H1 (cell line): Measurements from ENCODE around the gene DRC3. TPM values are rescaled to one million over a fixed set of nuclear protein-coding genes. Genes with fewer than 3 reads are reported as not detected.

Experiments used
- CTCF ChIA-PET: fragments of 300-600 bp; sonication (Branson Sonifier 250); formaldehyde crosslinking; loops from one replicate; lab custom pipeline; 2021; ENCODE audit not compliant: partially characterized antibody; lab: Charles Lee
- POLR2A ChIA-PET: fragments of 300-600 bp; sonication (Branson Sonifier 250); formaldehyde crosslinking; loops from one replicate; lab custom pipeline; 2021; ENCODE audit warnings: inconsistent platforms; ENCODE audit not compliant: partially characterized antibody; lab: Charles Lee
- DNase-seq, 2 experiments: peaks; one replicate each; pipeline versions ENCODE4 v3.0.0 to v3.0.0-alpha.2; 2010 to 2022; ENCODE audit warnings: low spot score in 2 of 2, low read depth in 1 of 2, mixed read lengths in 1 of 2
- FAIRE-seq: peaks from 2 replicates; lab custom pipeline; 2011; peaks lifted over from hg19 to GRCh38; lab: Jason Lieb, UNC
- H2AFZ ChIP-seq: 2 replicates; pipeline ENCODE4 v1.8.1; 2012; ENCODE audit warnings: low read length, inconsistent platforms
- H2AK5ac ChIP-seq: 2 replicates; pipeline ENCODE4 v1.6.1; 2013; ENCODE audit warnings: low read depth, low read length
- H2BK120ac ChIP-seq: replicated peaks from 2 replicates; pipeline ENCODE3; 2013; ENCODE audit warnings: low read depth, low read length, inconsistent platforms
- H2BK12ac ChIP-seq: 2 replicates; pipeline ENCODE4 v1.6.1; 2013; ENCODE audit warnings: low read depth, low read length
- H2BK15ac ChIP-seq: 2 replicates; pipeline ENCODE4 v1.6.1; 2013; ENCODE audit warnings: low read length
- H2BK20ac ChIP-seq: 2 replicates; pipeline ENCODE4 v1.6.1; 2013; ENCODE audit warnings: low read length
- H2BK5ac ChIP-seq: 2 replicates; pipeline ENCODE4 v1.6.1; 2013; ENCODE audit warnings: low read depth, low read length
- H3K14ac ChIP-seq: 2 replicates; pipeline ENCODE4 v1.6.1; 2013; ENCODE audit warnings: inconsistent platforms; ENCODE audit not compliant: insufficient read length
- H3K18ac ChIP-seq: 2 replicates; pipeline ENCODE4 v1.6.1; 2013; ENCODE audit warnings: low read length; ENCODE audit errors: extremely low read depth
- H3K23ac ChIP-seq: 2 replicates; pipeline ENCODE4 v1.6.1; 2013; ENCODE audit warnings: inconsistent platforms; ENCODE audit not compliant: insufficient read length
- H3K23me2 ChIP-seq: 2 replicates; pipeline ENCODE4 v1.6.1; 2013; ENCODE audit warnings: low read depth, low read length
- H3K27ac ChIP-seq: 2 replicates; pipeline ENCODE4 v1.6.1; 2011; ENCODE audit warnings: low read depth, low read length, inconsistent platforms
- H3K27me3 ChIP-seq, 4 experiments: replicated peaks in 1 of 4; 1 replicate in 1 of 4; 2 replicates in 3 of 4; pipeline versions ENCODE4 v1.6.1 to v1.8.1; 2011 to 2013; ENCODE audit warnings: low read length in 3 of 4, mild to moderate bottlenecking in 3 of 4, inconsistent platforms in 2 of 4, mixed read lengths in 2 of 4, moderate library complexity in 1 of 4; ENCODE audit not compliant: control insufficient read depth in 3 of 4, insufficient read depth in 3 of 4; ENCODE audit errors: extremely low read depth in 1 of 4
- H3K36me3 ChIP-seq, 4 experiments: 2 replicates each; pipeline versions ENCODE4 v1.6.1 to v1.8.1; 2011 to 2013; ENCODE audit warnings: mild to moderate bottlenecking in 4 of 4, low read length in 3 of 4, moderate library complexity in 2 of 4, control low read depth in 1 of 4, inconsistent platforms in 1 of 4; ENCODE audit not compliant: insufficient read depth in 4 of 4, control insufficient read depth in 2 of 4
- H3K4ac ChIP-seq: replicated peaks from 2 replicates; pipeline ENCODE3; 2013; ENCODE audit warnings: low read length, low read depth, mixed read lengths, inconsistent platforms; ENCODE audit not compliant: insufficient read length
- H3K4me1 ChIP-seq, 4 experiments: replicated peaks in 1 of 4; 1 replicate in 1 of 4; 2 replicates in 3 of 4; pipeline versions ENCODE4 v1.6.1 to v1.8.1; 2011 to 2013; ENCODE audit warnings: low read length in 3 of 4, inconsistent platforms in 2 of 4, mixed read lengths in 1 of 4; ENCODE audit not compliant: insufficient read depth in 4 of 4, control insufficient read depth in 3 of 4
- H3K4me2 ChIP-seq, 2 experiments: 2 replicates each; pipeline versions ENCODE4 v1.6.1 to v1.8.1; 2011 to 2013; ENCODE audit warnings: low read depth in 2 of 2, low read length in 2 of 2, control low read depth in 1 of 2, inconsistent platforms in 1 of 2, mild to moderate bottlenecking in 1 of 2; ENCODE audit not compliant: insufficient read depth in 1 of 2
- H3K4me3 ChIP-seq, 4 experiments: fragments of 200-600, 300-600 bp in 1 of 4; sonication (generic), shearing (Covaris generic), sonication (Bioruptor Twin) in 1 of 4; 2 replicates each; pipeline versions ENCODE4 v1.5.1 to v1.8.1; 2011 to 2016; ENCODE audit warnings: low read length in 4 of 4, low read depth in 3 of 4, control low read depth in 2 of 4, inconsistent platforms in 2 of 4, mild to moderate bottlenecking in 2 of 4, mixed read lengths in 1 of 4, moderate library complexity in 1 of 4; ENCODE audit not compliant: insufficient read depth in 2 of 4; ENCODE audit errors: extremely low read depth in 1 of 4
- H3K56ac ChIP-seq: replicated peaks from 2 replicates; pipeline ENCODE3; 2013; ENCODE audit warnings: low read depth, mild to moderate bottlenecking, mixed read lengths, low read length, inconsistent platforms; ENCODE audit not compliant: insufficient read length
- H3K79me1 ChIP-seq: 2 replicates; pipeline ENCODE4 v1.6.1; 2013; ENCODE audit warnings: low read depth, low read length, control low read depth
- H3K79me2 ChIP-seq, 2 experiments: 2 replicates each; pipeline versions ENCODE4 v1.6.1 to v1.8.1; 2012 to 2013; ENCODE audit warnings: low read length in 2 of 2, mild to moderate bottlenecking in 2 of 2, inconsistent platforms in 1 of 2; ENCODE audit not compliant: insufficient read depth in 2 of 2, control insufficient read depth in 1 of 2
- H3K9ac ChIP-seq, 4 experiments: replicated peaks in 1 of 4; 1 replicate in 1 of 4; 2 replicates in 3 of 4; pipeline versions ENCODE4 v1.6.1 to v1.8.1; 2011 to 2013; ENCODE audit warnings: low read depth in 3 of 4, low read length in 3 of 4, control low read depth in 2 of 4, mild to moderate bottlenecking in 2 of 4, moderate library complexity in 2 of 4, inconsistent platforms in 1 of 4; ENCODE audit errors: extremely low read depth in 1 of 4
- H3K9me3 ChIP-seq, 2 experiments: 2 replicates each; pipeline versions ENCODE4 v1.6.1 to v1.8.1; 2012 to 2013; ENCODE audit warnings: mild to moderate bottlenecking in 2 of 2, moderate library complexity in 2 of 2, control low read depth in 1 of 2, inconsistent platforms in 1 of 2, low read depth in 1 of 2, low read length in 1 of 2, mixed read lengths in 1 of 2; ENCODE audit not compliant: insufficient read depth in 2 of 2
- H4K20me1 ChIP-seq, 2 experiments: replicated peaks in 1 of 2; 2 replicates each; pipeline versions ENCODE3 to v1.8.1; 2011 to 2013; ENCODE audit warnings: inconsistent platforms in 2 of 2, low read length in 2 of 2, mild to moderate bottlenecking in 1 of 2; ENCODE audit not compliant: insufficient read depth in 2 of 2, control insufficient read depth in 1 of 2
- H4K5ac ChIP-seq: 2 replicates; pipeline ENCODE4 v1.6.1; 2013; ENCODE audit warnings: low read length, low read depth, mixed read lengths, inconsistent platforms; ENCODE audit not compliant: insufficient read length
- H4K8ac ChIP-seq: 2 replicates; pipeline ENCODE4 v1.8.0; 2013; ENCODE audit warnings: mild to moderate bottlenecking, moderate library complexity, low read length, inconsistent platforms; ENCODE audit not compliant: insufficient read depth; ENCODE audit errors: extremely low read depth
- H4K91ac ChIP-seq: replicated peaks from 2 replicates; pipeline ENCODE3; 2013; ENCODE audit warnings: low read length, mixed read lengths, inconsistent platforms; ENCODE audit not compliant: insufficient read length
- CTCF ChIP-seq, 3 experiments: IDR thresholded peaks; 1 replicate in 2 of 3; 2 replicates in 1 of 3; pipeline versions ENCODE4 v1.5.1 to v1.6.1; 2011; ENCODE audit warnings: low read length in 3 of 3, mild to moderate bottlenecking in 3 of 3, inconsistent platforms in 2 of 3, low read depth in 1 of 3, moderate library complexity in 1 of 3; ENCODE audit not compliant: insufficient read depth in 1 of 3; ENCODE audit errors: control extremely low read depth in 1 of 3
- EGR1 ChIP-seq: IDR thresholded peaks from 2 replicates; pipeline ENCODE4 v1.6.1; 2011; ENCODE audit warnings: low read depth, low read length, borderline replicate concordance
- GTF2F1 ChIP-seq: IDR thresholded peaks from 2 replicates; pipeline ENCODE4 v1.6.1; 2012; ENCODE audit warnings: low read depth, low read length, improper control_type of control experiment, borderline replicate concordance
- HDAC2 ChIP-seq, 2 experiments: fragments of 300-600 bp in 1 of 2; sonication (generic) in 1 of 2; IDR thresholded peaks; 2 replicates each; pipeline ENCODE4 v1.6.1; 2011 to 2012; ENCODE audit warnings: low read depth in 2 of 2, low read length in 2 of 2, mild to moderate bottlenecking in 2 of 2, moderate library complexity in 2 of 2, borderline replicate concordance in 1 of 2, inconsistent platforms in 1 of 2
- KDM4A ChIP-seq: IDR thresholded peaks from one replicate; pipeline ENCODE4 v1.7.1; 2012; ENCODE audit warnings: low read depth, mild to moderate bottlenecking, moderate library complexity, low read length, inconsistent platforms; ENCODE audit not compliant: severe bottlenecking
- NRF1 ChIP-seq: IDR thresholded peaks from 2 replicates; pipeline ENCODE4 v1.6.1; 2011; ENCODE audit warnings: mild to moderate bottlenecking, low read depth, low read length, improper control_type of control experiment
- PHF8 ChIP-seq: fragments of 200-600 bp; sonication (generic); conservative IDR thresholded peaks from 2 replicates; pipeline ENCODE4 v1.7.1; 2012; ENCODE audit warnings: low read depth, mild to moderate bottlenecking, inconsistent platforms, low read length, moderate library complexity
- POLR2A ChIP-seq, 2 experiments: IDR thresholded peaks; 1 replicate in 1 of 2; 2 replicates in 1 of 2; pipeline ENCODE4 v1.6.1; 2011; ENCODE audit warnings: low read depth in 2 of 2, low read length in 2 of 2, mild to moderate bottlenecking in 2 of 2; ENCODE audit errors: control extremely low read depth in 1 of 2
- POU5F1 ChIP-seq: IDR thresholded peaks from 2 replicates; pipeline ENCODE4 v1.6.1; 2011; ENCODE audit warnings: low read depth, mild to moderate bottlenecking, low read length, moderate library complexity
- RAD21 ChIP-seq, 2 experiments: IDR thresholded peaks in 1 of 2; conservative IDR thresholded peaks in 1 of 2; 2 replicates each; pipeline ENCODE4 v1.6.1; 2011; ENCODE audit warnings: low read depth in 2 of 2, low read length in 2 of 2, improper control_type of control experiment in 1 of 2, inconsistent platforms in 1 of 2, mild to moderate bottlenecking in 1 of 2, moderate library complexity in 1 of 2
- SP2 ChIP-seq: IDR thresholded peaks from 2 replicates; pipeline ENCODE4 v1.6.1; 2012; ENCODE audit warnings: mild to moderate bottlenecking, low read length, inconsistent platforms
- SRF ChIP-seq: IDR thresholded peaks from 2 replicates; pipeline ENCODE4 v1.6.1; 2011; ENCODE audit warnings: mild to moderate bottlenecking, low read depth, low read length, moderate library complexity
- TCF12 ChIP-seq: IDR thresholded peaks from 2 replicates; pipeline ENCODE4 v1.6.1; 2011; ENCODE audit warnings: low read depth, mild to moderate bottlenecking, low read length
- polyA plus RNA-seq, 7 experiments: library from polyadenylated mRNA; depleted of rRNA in 3 of 7; stranded (reverse) in 5 of 7; unstranded in 2 of 7; fragments of >200 nt in 5 of 7; fragments of 200-250 nt in 2 of 7; gene quantifications; 1 replicate in 5 of 7; 2 replicates in 1 of 7; 4 replicates in 1 of 7; pipeline versions ENCODE4 v1.2.1 to v1.2.3, GENCODE V29; 2011 to 2013; ENCODE audit warnings: missing spikeins in 2 of 7, mixed read lengths in 2 of 7
- total RNA-seq: library from RNA; stranded (reverse); fragmentation: NEBNext Ultra II Directional; extraction: Animal tissue kit (Norgen Biotek cat#: 25700); gene quantifications from 2 replicates; pipeline ENCODE4 v1.2.1, GENCODE V29; 2021

Gene DRC3
- total and polyA plus RNA-seq, 2 of the 8 experiments (the other 6 are each of a cell fraction or from before 2014, with no cell fraction given), result 0.59 TPM; not detected in 1

GRCh38 chr17:17933775-17934174 lies 38.9 kb upstream of the DRC3 start:
- ChIA-PET POLR2A (no interaction called here), CTCF (interaction anchor here (0.9 to 2.4 kb wide), 3 partner anchors 12 to 45 kb away, joined by 4 to 10 read pairs (median 9); no protein-coding TSS in a partner anchor)
- DNase-seq, result no peak
- H2AFZ ChIP-seq, result no peak overlapping the region
- no peak overlapping the region for H3K18ac ChIP-seq
- H3K4me3 ChIP-seq, result no peak overlapping the region
- no peak overlapping the region for H3K9ac ChIP-seq
- H4K20me1 ChIP-seq, result no peaks in the 10 kb centered on the region
- H3K23me2 ChIP-seq, result no peaks in the 10 kb centered on the region
- no peak overlapping the region for H2AK5ac ChIP-seq
- H4K8ac ChIP-seq, result no peak overlapping the region
- no peaks in the 10 kb centered on the region for H3K79me1 ChIP-seq
- H3K27ac ChIP-seq, result no peak overlapping the region
- H3K9me3 ChIP-seq, result no peaks in the 10 kb centered on the region
- peaks cover 0 to 3% (median 1%) of the 10 kb centered on the region in 4 experiments; a peak in 3 of 7 replicates for H3K4me1 ChIP-seq
- no peak overlapping the region for H4K5ac ChIP-seq
- no peak overlapping the region for H2BK5ac ChIP-seq
- H3K4me2 ChIP-seq, result no peak overlapping the region
- no peaks in the 10 kb centered on the region for H3K79me2 ChIP-seq
- H2BK12ac ChIP-seq, result no peak overlapping the region
- H3K27me3 ChIP-seq, result 0 out of 7 replicates have a peak, but pooled peaks cover 0 to 2% (median 0%) of the 10 kb centered on the region in 4 experiments
- H3K56ac ChIP-seq, result no peak overlapping the region
- H3K23ac ChIP-seq, result no peak overlapping the region
- FAIRE-seq, result no peak
- no peaks in the 10 kb centered on the region for H3K36me3 ChIP-seq
- no peak overlapping the region for H2BK20ac ChIP-seq
- H3K4ac ChIP-seq, result no peak overlapping the region
- no peak overlapping the region for H2BK15ac ChIP-seq
- no peak overlapping the region for H2BK120ac ChIP-seq
- no peak overlapping the region for H3K14ac ChIP-seq
- H4K91ac ChIP-seq, result no peak overlapping the region
- no peak for TF ChIP-seq POU5F1
- TF ChIP-seq NRF1, result no peak
- TF ChIP-seq EGR1, result no peak
- TF ChIP-seq PHF8, result no peak
- no peak for TF ChIP-seq RAD21 (IDR thresholded peaks at IDR 0.05 in 1 of 2, conservative IDR thresholded peaks at IDR 0.05 in 1 of 2; ENCODE audit: low read depth in 2 of 2, low read length in 2 of 2)
- no peak for TF ChIP-seq HDAC2 (IDR thresholded peaks at IDR 0.05; ENCODE audit: borderline replicate concordance in 1 of 2, low read depth in 2 of 2, low read length in 2 of 2)
- no peak for TF ChIP-seq SRF
- TF ChIP-seq KDM4A, result no peak
- TF ChIP-seq GTF2F1, result no peak
- no peak for TF ChIP-seq SP2
- no peak for TF ChIP-seq POLR2A (IDR thresholded peaks at IDR 0.05; ENCODE audit: control extremely low read depth in 1 of 2, low read depth in 2 of 2, low read length in 2 of 2)
- TF ChIP-seq TCF12, result no peak
- no peak for TF ChIP-seq CTCF (IDR thresholded peaks at IDR 0.05; ENCODE audit: control extremely low read depth in 1 of 3, insufficient read depth in 1 of 3, low read depth in 1 of 3, low read length in 3 of 3)
